ENCODE measurements around the gene STXBP3.

STXBP3 gene

GRCh38 chr1:108845991-108846390 is 99.5 kb downstream of the STXBP3 start:
- no peak for DNase-seq

DNA sequence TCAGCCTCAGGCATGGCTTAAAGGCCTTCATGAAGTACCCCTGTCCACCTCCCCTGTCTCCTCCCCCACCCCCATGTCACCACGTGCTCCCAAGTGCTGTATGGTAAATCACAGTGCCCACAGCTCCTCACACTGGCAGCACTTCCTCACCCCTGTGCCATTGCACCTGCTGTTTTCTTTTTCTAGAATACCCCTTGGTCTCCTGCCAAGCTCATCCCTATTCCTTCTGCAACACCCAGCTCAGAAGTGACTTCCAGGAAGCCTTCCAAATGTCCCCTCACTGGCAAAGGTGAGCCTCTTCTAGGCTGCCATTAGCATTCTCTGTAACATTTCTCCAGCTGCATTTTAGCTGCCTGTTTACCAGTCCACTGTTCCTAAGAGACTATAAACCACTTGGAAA is 101.0 kb downstream of the STXBP3 start:
- no peak for DNase-seq

DNA sequence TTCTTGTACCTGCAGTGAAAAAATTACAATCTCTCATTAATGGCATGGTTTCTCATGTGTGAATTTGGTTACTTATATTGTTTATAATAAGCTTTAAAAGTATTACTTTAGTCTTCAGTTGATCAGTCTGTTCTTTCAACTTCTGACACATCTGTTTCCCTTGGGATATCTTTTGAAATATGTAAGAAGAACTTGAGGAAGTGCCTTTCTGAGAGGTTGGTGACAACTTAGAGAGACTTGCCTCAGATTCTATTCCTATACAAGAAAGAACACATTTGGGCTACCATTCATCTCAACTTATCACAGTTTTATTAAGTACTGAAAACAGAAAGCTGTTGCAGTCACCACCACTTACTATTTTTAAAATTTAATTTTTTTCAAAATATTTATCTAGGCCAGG is 102.3 kb downstream of the STXBP3 start:
- DNase-seq, result no peak

- no peak for DNase-seq
These were observed 104.5 kb downstream of the STXBP3 start for GRCh38 chr1:108850929-108851328.

DNA sequence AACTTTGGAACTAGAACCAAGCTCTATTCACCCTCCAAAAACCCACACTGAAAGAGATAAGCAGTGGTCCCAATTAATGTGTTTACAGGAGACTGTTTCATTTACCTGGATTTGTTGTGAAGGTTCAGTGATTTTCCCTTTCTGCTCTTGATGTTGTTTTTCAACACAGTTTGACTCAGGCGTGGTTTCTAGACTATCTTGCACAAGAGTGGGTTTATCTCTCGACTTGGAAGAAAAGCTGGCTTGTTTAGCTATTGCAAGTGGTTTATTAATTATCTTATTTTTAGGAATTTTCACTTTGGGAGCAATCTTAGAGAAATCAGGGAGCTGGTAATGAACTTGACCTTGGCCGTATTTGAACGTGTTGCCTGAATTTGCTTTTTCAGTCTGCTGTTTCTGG is 105.1 kb downstream of the STXBP3 start:
- DNase-seq, result no peak

DNA sequence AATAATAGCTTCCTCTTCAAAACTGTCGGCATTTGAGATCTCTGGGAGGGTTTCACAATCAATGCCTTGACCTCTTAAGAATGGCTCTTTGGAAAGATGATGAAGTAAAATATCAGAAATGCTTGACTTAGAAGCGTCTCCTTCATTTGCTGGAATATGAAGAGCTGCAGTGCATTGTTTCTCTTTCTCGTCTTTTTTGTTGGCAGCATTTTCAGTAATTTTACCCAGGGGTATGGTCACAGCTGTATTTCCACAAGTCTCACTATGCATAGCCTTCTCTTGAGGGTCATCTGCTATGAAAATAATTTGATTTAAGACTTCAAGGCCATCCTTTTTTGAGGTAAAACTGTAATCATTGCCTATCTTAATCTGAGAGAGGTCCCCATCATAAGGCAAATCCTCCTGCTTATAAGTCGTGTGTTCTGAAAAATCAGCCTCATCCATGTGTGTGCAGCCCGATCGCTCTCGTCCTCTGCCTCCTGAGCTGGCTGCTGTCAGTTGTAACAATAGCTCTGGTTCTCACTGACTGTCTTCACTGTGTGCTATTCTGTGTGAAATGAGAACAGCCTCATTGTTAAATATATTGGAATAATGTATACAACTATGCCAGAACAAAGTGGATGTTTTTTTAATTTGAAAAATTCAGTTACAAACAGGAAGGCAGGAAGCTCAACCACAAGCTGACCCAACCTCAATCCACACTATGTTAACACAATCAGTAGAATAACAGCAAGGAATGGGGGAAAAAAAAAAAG is 105.9 kb downstream of the STXBP3 start:
- no peak for DNase-seq

DNA sequence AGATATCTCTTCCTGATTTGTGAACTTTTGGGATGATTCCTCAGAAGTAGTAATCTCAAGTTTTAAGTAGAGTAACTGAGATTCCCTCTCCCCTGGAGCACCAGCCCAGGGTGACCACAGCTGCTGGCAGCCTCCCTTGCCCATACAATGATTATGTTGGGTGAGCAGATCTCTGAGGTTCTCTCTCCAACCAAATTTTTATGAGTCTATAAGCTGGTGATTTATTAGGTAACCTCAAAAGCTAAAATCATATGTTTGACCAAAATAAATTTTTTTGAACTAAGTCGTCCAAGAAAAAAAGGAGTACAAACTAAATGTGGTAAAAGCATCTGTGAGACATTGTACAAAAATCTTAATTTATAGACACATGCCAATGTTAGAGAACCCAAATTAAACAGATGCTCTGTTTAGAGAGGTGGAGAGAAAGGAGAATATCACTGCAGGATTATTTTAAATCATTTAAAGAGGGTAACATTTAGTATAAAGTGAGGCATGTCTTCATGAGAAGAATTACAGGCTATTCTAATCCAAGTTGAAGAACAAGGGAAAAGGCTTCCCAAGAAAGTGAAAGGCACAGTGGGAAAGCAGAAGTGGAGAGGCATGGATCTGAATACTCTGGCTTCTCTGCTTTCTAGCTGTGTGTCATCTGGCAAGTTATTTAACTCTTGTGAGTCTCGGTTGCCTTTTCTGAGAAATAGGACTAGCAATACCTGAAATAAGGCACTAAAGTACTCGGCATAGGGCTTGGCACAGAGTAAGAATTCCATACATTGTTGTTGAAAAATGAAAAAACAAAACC is 107.9 kb downstream of the STXBP3 start:
- no peak for DNase-seq

GRCh38 chr1:108856994-108857393 is 110.5 kb downstream of the STXBP3 start, which contains the start of gene AKNAD1:
AKNAD1 (minus strand) TSS chr1:108857094; CDS start chr1:108852664, 4,430 bp downstream.
- DNase-seq, result no peak

DNA sequence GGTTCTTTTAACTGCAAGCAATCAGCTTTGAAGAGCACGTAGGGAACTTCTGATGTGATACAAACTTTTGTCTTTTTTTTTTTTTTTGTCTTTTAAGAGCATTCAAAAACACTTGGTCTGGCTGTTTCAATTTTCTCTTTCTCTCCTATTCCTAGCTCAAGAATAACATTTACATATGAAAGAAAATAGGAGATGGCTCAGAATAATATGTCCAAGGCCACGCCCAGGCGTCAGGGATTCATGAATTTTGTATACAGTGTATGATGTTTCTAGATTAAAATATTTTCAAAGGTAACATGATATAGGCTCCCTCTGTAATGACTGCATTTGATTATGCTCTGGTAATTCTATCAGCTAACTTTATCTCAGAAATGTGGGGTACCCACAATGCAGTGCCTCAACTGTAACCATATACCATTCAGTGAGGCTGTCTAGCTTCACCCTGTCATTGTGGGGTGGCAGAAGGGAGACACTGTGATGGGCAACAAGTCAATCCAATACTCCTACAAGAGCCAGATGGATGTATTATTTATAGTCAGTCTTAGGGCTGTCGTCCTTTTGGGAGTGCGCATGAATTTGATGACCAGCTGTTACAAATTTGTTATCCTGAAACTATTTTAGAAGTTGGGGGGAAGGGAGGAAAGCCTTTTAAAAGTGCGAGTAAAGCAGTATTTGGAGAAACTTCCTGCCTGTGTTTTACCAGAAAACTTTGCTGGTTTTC is 111.9 kb downstream of the STXBP3 start:
- no peak for DNase-seq
